Heart left ventricle (tissue), 16 donors: ENCODE results near the gene MICAL1. TPM values are rescaled to one million over a fixed set of nuclear protein-coding genes. Genes with fewer than 3 reads are reported as not detected.

ENCODE experiments used
- ATAC-seq, 4 donors: fragments of 200-7000 bp; cut with Tn5 transposase; one replicate each; pipeline ENCODE4 v1.9.1; 2020 to 2022; ENCODE audit warnings: moderate library complexity in 4 of 4, mild to moderate bottlenecking in 3 of 4, moderate number of reproducible peaks in 1 of 4
- DNase-seq, 5 donors: peaks; one replicate each; pipeline ENCODE4 v3.0.0-alpha.2; 2020
- H3K27ac ChIP-seq, 12 donors: fragments of 200-600 bp; sonication (generic) in 4 of 12; one replicate each; pipeline versions ENCODE4 v1.5.0 to v1.8.0; 2016 to 2022; ENCODE audit warnings: mild to moderate bottlenecking in 2 of 12
- H3K27me3 ChIP-seq, 9 donors: fragments of 200-600 bp; sonication (generic) in 2 of 9; one replicate each; pipeline versions ENCODE4 v1.5.1 to v1.8.0; 2016 to 2022; ENCODE audit warnings: mild to moderate bottlenecking in 3 of 9
- H3K36me3 ChIP-seq, 9 donors: fragments of 200-600 bp; sonication (generic) in 2 of 9; one replicate each; pipeline versions ENCODE4 v1.5.0 to v1.8.0; 2018 to 2022; ENCODE audit warnings: mild to moderate bottlenecking in 2 of 9
- H3K4me1 ChIP-seq, 12 donors: fragments of 200-600 bp; sonication (generic) in 4 of 12; one replicate each; pipeline versions ENCODE4 v1.5.0 to v1.8.0; 2016 to 2022; ENCODE audit warnings: mild to moderate bottlenecking in 3 of 12
- H3K4me3 ChIP-seq, 12 donors: fragments of 200-600 bp; sonication (generic) in 4 of 12; one replicate each; pipeline versions ENCODE4 v1.5.0 to v1.8.0; 2017 to 2022; ENCODE audit warnings: mild to moderate bottlenecking in 9 of 12, moderate library complexity in 4 of 12
- H3K9me3 ChIP-seq, 12 donors: fragments of 200-600 bp; sonication (generic) in 4 of 12; one replicate each; pipeline versions ENCODE4 v1.5.0 to v1.8.0; 2016 to 2022; ENCODE audit warnings: mild to moderate bottlenecking in 1 of 12
- POLR2A ChIP-seq, 2 donors: fragments of 450-650 bp; IDR thresholded peaks; one replicate each; pipeline ENCODE4 v1.6.1; 2017; ENCODE audit warnings: antibody characterized with exemption in 2 of 2, mild to moderate bottlenecking in 2 of 2, moderate library complexity in 2 of 2
- WGBS, 4 donors: extraction: QIAGEN DNeasy Blood & Tissue Kit in 2 of 4; methylation state at CpG; one replicate each; pipeline versions ENCODE4 v1.1.5 to v1.1.7; 2013 to 2018; 5-methylcytosine and 5-hydroxymethylcytosine counted together
- intact Hi-C, 10 donors: fragments of 100-400 bp; cut with DNase I; formaldehyde crosslinking; loops; one replicate each; pipeline versions ENCODE4 v1.11.1 to v1.14.2; 2022
- polyA plus RNA-seq, 2 donors: library from polyadenylated mRNA; stranded (reverse); fragments of 200-250 nt; gene quantifications; one replicate each; pipeline ENCODE4 v1.2.3, GENCODE V29; 2013
- total RNA-seq, 9 donors: library from RNA; depleted of rRNA in 2 of 9; stranded (reverse); fragments of >200 nt in 2 of 9; fragmentation: NEBNext Ultra II Directional in 3 of 9; extraction: Animal tissue kit (Norgen Biotek cat#: 25700) in 3 of 9; gene quantifications; one replicate each; pipeline versions ENCODE4 v1.1.0 to v1.2.4, GENCODE V29; 2016 to 2023
- TF ChIP-seq, protein P1 (sequence below), 12 donors: fragments of 200-600 bp; sonication (generic) in 4 of 12; IDR thresholded peaks; one replicate each; pipeline versions ENCODE4 v1.5.0 to v1.8.0; 2018 to 2022; ENCODE audit warnings: antibody characterized with exemption in 12 of 12, mild to moderate bottlenecking in 5 of 12
- donor health status: ischemic (EF 13 %, LVEDD 7.1; RV severe dilation, severe dysfunction).
- donor health status: healthy with polysubstance abuse.
- donor health status: DM: no; HTN: yes; CAD: no.
- donor health status: DM: no; HTN: no; CAD: no.
- donor health status: ischemic (EF 25% LVEDD 6.9; RV normal size, moderate dysfunction).
- donor health status: ischemic (EF 25% LVEDD 5.7; RV mildly dilated, moderate dysfunction).
- donor health status: healthy.
- donor health status: DM: yes; HTN: yes; CAD: no.
- donor health status: ischemic (EF 35%, LVEDD 5.7; RV mildly dilated, moderate dysfunction).
- donor health status: nonischemic (EF 11% LVEDD 7.7; RV severe dilation, severe dysfunction).
- donor health status: DM: yes; HTN: yes; CAD: no.
- donor health status: PGD.
- donor health status: ischemic (EF 29% LVEDD 5.4; RV normal size, mild dysfunction).
- donor health status: nonischemic (EF 23%, LVEDD 6.1; RV moderate dilation, normal function).

The MICAL1 gene
- total and polyA plus RNA-seq, 11 donors: 4.5 to 21.9 (median 6.4) TPM

DNA sequence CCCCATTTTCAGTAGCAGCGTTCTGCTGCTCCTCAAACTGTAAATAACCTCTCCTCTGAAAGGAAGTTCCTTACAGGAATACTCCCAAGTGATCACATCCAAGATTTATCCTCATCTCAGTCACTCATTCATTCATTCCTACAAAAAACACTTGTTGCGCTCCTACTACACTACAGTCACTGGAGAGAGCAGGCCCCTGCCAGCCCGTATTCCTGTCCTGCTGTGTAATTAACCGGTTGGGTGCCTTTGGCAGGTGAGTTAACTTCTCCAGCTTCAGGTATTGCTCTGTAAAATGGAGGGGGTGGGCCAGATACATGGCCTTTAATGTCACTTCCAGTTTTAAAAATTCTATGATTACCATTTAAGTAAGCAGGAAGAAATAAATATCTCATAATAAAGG, 42.5 kb upstream of the MICAL1 start:
- ATAC-seq: no peak
- TF ChIP-seq POLR2A (IDR thresholded peaks at IDR 0.05): no peak
- TF ChIP-seq, protein P1, sequence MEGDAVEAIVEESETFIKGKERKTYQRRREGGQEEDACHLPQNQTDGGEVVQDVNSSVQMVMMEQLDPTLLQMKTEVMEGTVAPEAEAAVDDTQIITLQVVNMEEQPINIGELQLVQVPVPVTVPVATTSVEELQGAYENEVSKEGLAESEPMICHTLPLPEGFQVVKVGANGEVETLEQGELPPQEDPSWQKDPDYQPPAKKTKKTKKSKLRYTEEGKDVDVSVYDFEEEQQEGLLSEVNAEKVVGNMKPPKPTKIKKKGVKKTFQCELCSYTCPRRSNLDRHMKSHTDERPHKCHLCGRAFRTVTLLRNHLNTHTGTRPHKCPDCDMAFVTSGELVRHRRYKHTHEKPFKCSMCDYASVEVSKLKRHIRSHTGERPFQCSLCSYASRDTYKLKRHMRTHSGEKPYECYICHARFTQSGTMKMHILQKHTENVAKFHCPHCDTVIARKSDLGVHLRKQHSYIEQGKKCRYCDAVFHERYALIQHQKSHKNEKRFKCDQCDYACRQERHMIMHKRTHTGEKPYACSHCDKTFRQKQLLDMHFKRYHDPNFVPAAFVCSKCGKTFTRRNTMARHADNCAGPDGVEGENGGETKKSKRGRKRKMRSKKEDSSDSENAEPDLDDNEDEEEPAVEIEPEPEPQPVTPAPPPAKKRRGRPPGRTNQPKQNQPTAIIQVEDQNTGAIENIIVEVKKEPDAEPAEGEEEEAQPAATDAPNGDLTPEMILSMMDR (IDR thresholded peaks at IDR 0.05): no peak
- H3K4me3 ChIP-seq: no peak overlapping the region

DNA sequence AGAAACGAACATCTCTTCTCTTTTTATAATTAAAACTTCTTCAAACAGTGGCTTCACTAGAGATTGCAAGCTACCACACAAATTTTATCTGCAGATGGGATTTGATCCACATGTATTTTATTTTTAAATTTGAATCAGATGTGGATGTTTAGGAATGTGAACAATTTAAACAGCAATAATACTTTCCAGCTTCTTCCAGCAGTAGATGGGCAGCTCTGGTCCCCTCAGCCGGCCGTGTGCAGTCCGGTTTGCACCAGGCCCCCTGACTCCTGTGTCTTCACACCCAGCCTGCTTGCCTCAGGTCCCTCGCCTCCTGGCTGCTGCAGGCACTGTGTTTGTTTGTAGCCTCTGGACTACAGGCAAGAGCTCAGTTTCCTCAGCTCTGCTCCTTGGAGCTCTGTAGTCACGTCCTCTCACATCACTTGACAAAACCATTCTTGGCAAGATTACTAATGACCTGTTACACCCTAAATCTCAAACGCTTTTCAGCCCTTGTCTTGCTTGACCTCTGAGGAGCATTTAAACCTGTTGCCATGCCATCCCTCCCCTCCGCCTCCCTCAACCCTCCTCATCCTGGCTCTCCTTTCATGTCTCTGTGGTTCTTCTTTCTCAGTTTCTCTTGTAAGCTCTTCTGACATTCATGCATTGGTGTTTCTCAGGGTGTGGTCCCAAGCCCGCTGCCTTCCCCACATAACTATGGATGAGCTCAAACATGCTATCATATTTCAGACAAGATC, 40.6 kb upstream of the MICAL1 start:
- Histone ChIP-seq H3K36me3 (no peaks in the 10 kb centered on the region), H3K27ac (no peak overlapping the region), H3K4me3 (no peak overlapping the region), H3K9me3 (no peaks in the 10 kb centered on the region), H3K27me3 (no peaks in the 10 kb centered on the region), H3K4me1 (no peaks in the 10 kb centered on the region)
- 84 to 85% (median 84%) methylated on average over 9 of the region's 9 CpGs for WGBS, 4 donors
- TF ChIP-seq, protein P1 (IDR thresholded peaks at IDR 0.05): no peak
- no peak for TF ChIP-seq POLR2A (IDR thresholded peaks at IDR 0.05)
- ATAC-seq: no peak
- intact Hi-C loops: no loop called here
- DNase-seq: no peak

More for the DNA sequence above, 42.5 kb upstream of the MICAL1 start:
- Histone ChIP-seq H3K27me3 (no peaks in the 10 kb centered on the region), H3K36me3 (no peaks in the 10 kb centered on the region), H3K4me1 (no peaks in the 10 kb centered on the region), H3K9me3 (no peaks in the 10 kb centered on the region), H3K27ac (no peak overlapping the region)
- no peak for DNase-seq
- intact Hi-C loops: no loop called here
- WGBS, 4 donors: 78 to 86% (median 83%) methylated on average over 4 of the region's 4 CpGs

DNA sequence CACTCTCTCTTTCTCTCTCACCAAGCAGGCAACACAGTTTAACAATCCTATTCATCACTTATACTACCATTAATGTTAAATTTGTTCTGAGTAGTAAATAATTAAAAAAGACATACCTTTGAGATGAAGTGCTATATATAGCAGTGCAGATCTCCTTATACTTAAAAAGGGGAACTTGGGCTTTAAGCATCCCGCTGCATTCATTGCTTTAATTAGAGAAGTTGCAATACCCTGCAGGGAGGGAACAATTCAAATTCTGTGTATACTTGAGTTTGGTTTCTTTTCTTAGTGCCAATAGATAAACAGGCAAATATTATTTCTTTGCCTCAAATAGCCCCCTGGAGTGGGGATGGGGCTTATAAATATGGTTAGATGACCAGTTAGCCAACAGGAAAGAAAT, 38.3 kb upstream of the MICAL1 start:
- Histone ChIP-seq H3K9me3 (no peaks in the 10 kb centered on the region), H3K27me3 (no peaks in the 10 kb centered on the region), H3K27ac (no peak overlapping the region), H3K4me3 (no peak overlapping the region), H3K36me3 (no peaks in the 10 kb centered on the region), H3K4me1 (no peaks in the 10 kb centered on the region)
- ATAC-seq (no peak), DNase-seq (no peak)
- intact Hi-C loops: no loop called here
- 85 to 98% (median 94%) methylated on average over 1 of the region's 1 CpG for WGBS, 4 donors
- TF ChIP-seq POLR2A (IDR thresholded peaks at IDR 0.05): no peak
- TF ChIP-seq, protein P1 (IDR thresholded peaks at IDR 0.05): no peak

DNA sequence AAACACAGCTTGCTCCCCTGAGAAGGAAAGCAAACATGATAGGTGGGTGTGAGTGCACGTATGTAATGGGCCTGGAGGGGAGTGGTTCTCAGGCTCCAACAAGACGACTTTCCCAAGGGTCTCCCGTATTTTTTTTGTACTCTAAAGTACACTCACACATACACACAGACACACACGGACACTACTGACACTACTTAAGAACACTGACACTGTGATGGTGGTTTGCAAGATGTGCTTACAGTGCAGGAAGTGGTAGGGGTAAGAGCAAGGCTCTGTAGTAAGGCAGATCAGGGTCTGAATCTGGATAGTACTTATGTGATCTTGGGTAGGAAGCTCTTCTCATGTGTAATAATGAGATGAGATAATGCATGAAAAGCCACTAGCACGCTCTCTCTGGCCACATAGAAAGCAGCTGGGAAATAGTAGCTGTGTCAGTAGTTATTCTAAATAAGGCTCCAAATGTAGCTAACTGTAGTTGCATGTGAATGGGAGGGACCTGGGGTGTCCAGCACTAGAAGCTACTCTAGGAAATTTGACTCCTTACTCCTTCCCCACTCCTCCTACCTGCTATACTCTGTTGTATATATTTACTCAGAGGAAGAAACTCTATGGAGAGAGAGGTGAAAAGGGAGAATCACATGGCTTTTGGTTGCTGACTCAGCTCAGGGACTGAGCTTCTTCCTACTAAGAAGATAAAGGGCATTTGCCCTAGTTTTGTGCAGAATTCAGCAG, 35.8 kb upstream of the MICAL1 start:
- ATAC-seq (no peak), DNase-seq (no peak)
- H3K27ac ChIP-seq: no peak overlapping the region
- TF ChIP-seq, protein P1 (IDR thresholded peaks at IDR 0.05): no peak
- no peak for TF ChIP-seq POLR2A (IDR thresholded peaks at IDR 0.05)
- no peaks in the 10 kb centered on the region for H3K4me1 ChIP-seq
- intact Hi-C loops: no loop called here
- no peaks in the 10 kb centered on the region for H3K27me3 ChIP-seq
- H3K9me3 ChIP-seq: no peaks in the 10 kb centered on the region
- no peak overlapping the region for H3K4me3 ChIP-seq
- no peaks in the 10 kb centered on the region for H3K36me3 ChIP-seq
- 56 to 74% (median 64%) methylated on average over 5 of the region's 5 CpGs for WGBS, 4 donors
